H9 (cell line): Measurements from ENCODE around the gene SPRED1. TPM values are rescaled to one million over a fixed set of nuclear protein-coding genes. Genes with fewer than 3 reads are reported as not detected.

Source experiments
- DNase-seq: peaks from one replicate; pipeline ENCODE4 v3.0.0-alpha.2; 2017
- H2AFZ ChIP-seq: one replicate; pipeline ENCODE4 v1.6.1; 2013; ENCODE audit warnings: mild to moderate bottlenecking, low read length, control low read depth, moderate library complexity
- H2AK5ac ChIP-seq: 2 replicates; pipeline ENCODE4 v1.6.1; 2013; ENCODE audit warnings: low read length, control low read depth, mixed read lengths; ENCODE audit not compliant: insufficient read length
- H2BK120ac ChIP-seq: one replicate; pipeline ENCODE4 v1.6.1; 2013; ENCODE audit warnings: low read depth, mild to moderate bottlenecking, low read length, control low read depth, inconsistent platforms; ENCODE audit not compliant: poor library complexity, severe bottlenecking
- H2BK12ac ChIP-seq: 2 replicates; pipeline ENCODE4 v1.6.1; 2013; ENCODE audit warnings: low read length, control low read depth, mixed read lengths, low read depth; ENCODE audit not compliant: insufficient read length
- H2BK15ac ChIP-seq: 2 replicates; pipeline ENCODE4 v1.6.1; 2013; ENCODE audit warnings: low read depth, low read length, control low read depth
- H2BK20ac ChIP-seq: one replicate; pipeline ENCODE4 v1.6.1; 2013; ENCODE audit warnings: low read depth, mild to moderate bottlenecking, low read length, control low read depth, inconsistent platforms; ENCODE audit not compliant: poor library complexity, severe bottlenecking
- H2BK5ac ChIP-seq: 2 replicates; pipeline ENCODE4 v1.6.1; 2013; ENCODE audit warnings: low read length, control low read depth, mixed read lengths; ENCODE audit not compliant: insufficient read length
- H3K14ac ChIP-seq: 2 replicates; pipeline ENCODE4 v1.6.1; 2013; ENCODE audit warnings: low read length, control low read depth; ENCODE audit not compliant: insufficient read depth
- H3K18ac ChIP-seq: 2 replicates; pipeline ENCODE4 v1.6.1; 2013; ENCODE audit warnings: low read depth, mild to moderate bottlenecking, mixed read lengths, low read length, control low read depth; ENCODE audit not compliant: insufficient read length
- H3K23ac ChIP-seq: 2 replicates; pipeline ENCODE4 v1.6.1; 2013; ENCODE audit warnings: low read length, control low read depth, mixed read lengths, low read depth; ENCODE audit not compliant: insufficient read length
- H3K23me2 ChIP-seq: 2 replicates; pipeline ENCODE4 v1.6.1; 2013; ENCODE audit warnings: low read depth, mild to moderate bottlenecking, mixed read lengths, low read length, control low read depth; ENCODE audit not compliant: insufficient read length, poor library complexity, severe bottlenecking
- H3K27ac ChIP-seq: 2 replicates; pipeline ENCODE4 v1.5.1; 2013; ENCODE audit warnings: low read length, control low read depth, mixed read lengths, low read depth; ENCODE audit not compliant: insufficient read length
- H3K27me3 ChIP-seq: 2 replicates; pipeline ENCODE4 v1.6.1; 2013; ENCODE audit warnings: low read length, control low read depth, inconsistent platforms; ENCODE audit not compliant: insufficient read depth
- H3K4ac ChIP-seq: 2 replicates; pipeline ENCODE4 v1.6.1; 2013; ENCODE audit warnings: low read depth, mild to moderate bottlenecking, control low read depth, inconsistent platforms, low read length, moderate library complexity
- H3K4me1 ChIP-seq: 2 replicates; pipeline ENCODE4 v1.6.1; 2013; ENCODE audit warnings: low read length, control low read depth, inconsistent platforms; ENCODE audit not compliant: insufficient read depth
- H3K4me2 ChIP-seq: 2 replicates; pipeline ENCODE4 v1.6.1; 2013; ENCODE audit warnings: low read length, control low read depth, mixed read lengths; ENCODE audit not compliant: insufficient read length, insufficient read depth
- H3K56ac ChIP-seq: 2 replicates; pipeline ENCODE4 v1.6.1; 2013; ENCODE audit warnings: low read depth, mild to moderate bottlenecking, mixed read lengths, low read length, control low read depth; ENCODE audit not compliant: insufficient read length
- H3K79me1 ChIP-seq: 2 replicates; pipeline ENCODE4 v1.6.1; 2013; ENCODE audit warnings: low read depth, mild to moderate bottlenecking, moderate library complexity, low read length, control low read depth, inconsistent platforms; ENCODE audit not compliant: insufficient read depth, poor library complexity, severe bottlenecking
- H3K79me2 ChIP-seq: 2 replicates; pipeline ENCODE4 v1.6.1; 2013; ENCODE audit warnings: low read length, control low read depth, inconsistent platforms; ENCODE audit not compliant: insufficient read depth
- H3K9ac ChIP-seq: 2 replicates; pipeline ENCODE4 v1.6.1; 2013; ENCODE audit warnings: low read length, control low read depth, mixed read lengths; ENCODE audit not compliant: insufficient read length; ENCODE audit errors: extremely low read depth
- H3K9me3 ChIP-seq: one replicate; pipeline ENCODE4 v1.6.1; 2013; ENCODE audit warnings: low read depth, low read length, inconsistent platforms; ENCODE audit not compliant: control insufficient read depth
- H3T11ph ChIP-seq: one replicate; pipeline ENCODE4 v1.6.1; 2013; ENCODE audit warnings: mild to moderate bottlenecking, low read length, control low read depth, inconsistent platforms
- H4K20me1 ChIP-seq: one replicate; pipeline ENCODE4 v1.6.1; 2013; ENCODE audit not compliant: control insufficient read depth, insufficient read length, insufficient read depth
- H4K5ac ChIP-seq: 2 replicates; pipeline ENCODE4 v1.6.1; 2013; ENCODE audit warnings: low read depth, mild to moderate bottlenecking, mixed read lengths, low read length, control low read depth; ENCODE audit not compliant: insufficient read length
- H4K8ac ChIP-seq: replicated peaks from 2 replicates; pipeline ENCODE4 v1.6.1; 2013; ENCODE audit warnings: low read length, control low read depth, mixed read lengths, low read depth; ENCODE audit not compliant: insufficient read length
- H4K91ac ChIP-seq: 2 replicates; pipeline ENCODE4 v1.6.1; 2013; ENCODE audit warnings: low read depth, mild to moderate bottlenecking, moderate library complexity, mixed read lengths, low read length, control low read depth; ENCODE audit not compliant: insufficient read length
- H3K27ac Mint-ChIP-seq, 3 experiments: 2 replicates in 2 of 3; 3 replicates in 1 of 3; pipeline ENCODE4 v1.8.0; 2020 to 2021; ENCODE audit warnings: mixed read lengths in 3 of 3, mild to moderate bottlenecking in 1 of 3, moderate library complexity in 1 of 3
- H3K27me3 Mint-ChIP-seq: 2 replicates; pipeline ENCODE4 v1.8.0; 2021; ENCODE audit warnings: low read depth, mild to moderate bottlenecking, moderate library complexity, mixed read lengths
- H3K36me3 Mint-ChIP-seq, 3 experiments: 2 replicates in 2 of 3; 3 replicates in 1 of 3; pipeline ENCODE4 v1.8.0; 2020 to 2021; ENCODE audit warnings: low read depth in 3 of 3, mixed read lengths in 3 of 3; ENCODE audit not compliant: insufficient read depth in 1 of 3
- H3K4me1 Mint-ChIP-seq, 2 experiments: 2 replicates each; pipeline ENCODE4 v1.8.0; 2020; ENCODE audit warnings: mixed read lengths in 2 of 2
- H3K4me3 Mint-ChIP-seq, 2 experiments: 2 replicates in 1 of 2; 3 replicates in 1 of 2; pipeline ENCODE4 v1.8.0; 2020 to 2021; ENCODE audit warnings: mild to moderate bottlenecking in 2 of 2, mixed read lengths in 2 of 2, moderate library complexity in 1 of 2
- H3K9me3 Mint-ChIP-seq, 2 experiments: 2 replicates in 1 of 2; 3 replicates in 1 of 2; pipeline ENCODE4 v1.8.0; 2020; ENCODE audit warnings: mild to moderate bottlenecking in 2 of 2, mixed read lengths in 2 of 2, moderate library complexity in 1 of 2
- CTCF ChIP-seq: fragments of 200-600 bp; sonication (generic); conservative IDR thresholded peaks from 3 replicates; pipeline ENCODE4 v1.8.0; 2021; ENCODE audit warnings: antibody characterized with exemption, mild to moderate bottlenecking
- total RNA-seq: library from RNA; stranded (reverse); gene quantifications from 2 replicates; pipeline ENCODE4 v1.2.1, GENCODE V29; 2021

The SPRED1 gene
- total RNA-seq, 1 experiment from 2014 or later: 41.0 TPM

DNA sequence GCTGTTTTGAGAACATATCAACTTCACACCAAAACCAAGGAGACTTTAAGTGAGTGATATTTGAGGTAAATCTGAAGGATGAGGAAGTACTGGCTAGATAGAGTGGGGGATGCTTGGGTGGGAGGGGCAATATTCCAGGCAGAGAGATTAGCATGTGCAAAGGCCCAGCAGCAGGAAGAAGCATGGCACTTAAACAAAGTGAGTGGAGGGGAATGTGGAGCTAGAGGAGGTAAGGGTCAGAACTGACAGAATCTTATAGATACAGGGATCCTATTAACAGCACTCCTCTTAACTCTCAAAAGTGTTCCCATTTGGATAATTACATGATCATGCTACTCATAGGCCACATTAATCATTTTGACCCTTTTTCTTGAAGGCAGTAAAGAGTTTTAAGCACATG is 41.4 kb upstream of the SPRED1 start:
- Histone ChIP-seq H3K27ac (no peak overlapping the region), H2AFZ (no peak overlapping the region), H2BK5ac (no peak overlapping the region), H3K9ac (no peak overlapping the region), H3T11ph (no peak overlapping the region), H2AK5ac (no peak overlapping the region), H3K9me3 (no peaks in the 10 kb centered on the region), H2BK15ac (no peak overlapping the region), H3K79me1 (no peaks in the 10 kb centered on the region), H3K79me2 (no peaks in the 10 kb centered on the region), H3K56ac (no peak overlapping the region), H3K14ac (no peak overlapping the region), H2BK12ac (no peak overlapping the region), H4K8ac (no peak overlapping the region), H3K4me2 (no peak overlapping the region), H3K27me3 (no peaks in the 10 kb centered on the region), H4K5ac (no peak overlapping the region), H4K20me1 (no peaks in the 10 kb centered on the region), H3K23me2 (no peaks in the 10 kb centered on the region), H3K18ac (no peak overlapping the region), H4K91ac (no peak overlapping the region), H3K4me1 (no peaks in the 10 kb centered on the region), H3K4ac (no peak overlapping the region), H2BK20ac (no peak overlapping the region), H3K23ac (no peak overlapping the region), H2BK120ac (no peak overlapping the region)
- Mint-ChIP-seq H3K27me3 (peaks cover 3% of the 10 kb centered on the region), H3K27ac (no peak overlapping the region), H3K36me3 (no peaks in the 10 kb centered on the region), H3K4me1 (peaks cover 6 to 15% of the 10 kb centered on the region in 2 experiments), H3K4me3 (no peak overlapping the region), H3K9me3 (no peaks in the 10 kb centered on the region)
- no peak for TF ChIP-seq CTCF
- no peak for DNase-seq
